Spinal cord (tissue), 10 donors: ENCODE measurements around the gene GRK3. TPM values are rescaled to one million over a fixed set of nuclear protein-coding genes. Genes with fewer than 3 reads are reported as not detected.

ENCODE experiments used
- DNase-seq, 6 donors: peaks; one replicate each; pipeline versions ENCODE4 v3.0.0 to v3.0.0-alpha.2; 2013 to 2015; ENCODE audit warnings: low spot score in 6 of 6, low read depth in 4 of 6
- H3K27ac ChIP-seq: one replicate; pipeline ENCODE4 v1.5.1; 2013; ENCODE audit warnings: low read depth, low read length, control low read depth
- H3K27me3 ChIP-seq: one replicate; pipeline ENCODE4 v1.6.1; 2013; ENCODE audit warnings: low read length; ENCODE audit not compliant: control insufficient read depth, insufficient read depth
- H3K36me3 ChIP-seq: one replicate; pipeline ENCODE4 v1.6.1; 2013; ENCODE audit warnings: low read length; ENCODE audit not compliant: control insufficient read depth, insufficient read depth
- H3K4me1 ChIP-seq: one replicate; pipeline ENCODE4 v1.6.1; 2013; ENCODE audit warnings: low read length; ENCODE audit not compliant: control insufficient read depth, insufficient read depth
- H3K4me3 ChIP-seq: one replicate; pipeline ENCODE4 v1.5.1; 2013; ENCODE audit warnings: low read depth, low read length, control low read depth
- H3K9me3 ChIP-seq: one replicate; pipeline ENCODE4 v1.6.1; 2013; ENCODE audit warnings: low read length; ENCODE audit not compliant: control insufficient read depth, insufficient read depth
- WGBS: methylation state at CpG from one replicate; pipeline ENCODE4 v1.1.5; 2013; ENCODE audit warnings: missing lambda C conversion rate; ENCODE audit not compliant: insufficient coverage; 5-methylcytosine and 5-hydroxymethylcytosine counted together
- polyA plus RNA-seq, 2 donors: library from polyadenylated mRNA; unstranded; fragments of 120-200 nt; gene quantifications; one replicate each; pipeline ENCODE4 v1.2.1, GENCODE V29; 2013; ENCODE audit not compliant: insufficient read length in 2 of 2
- total RNA-seq, 2 donors: library from RNA; depleted of rRNA in 1 of 2; stranded (reverse); fragments of 120-200 nt in 1 of 2; fragments of >200 nt in 1 of 2; gene quantifications; one replicate each; pipeline versions ENCODE4 v1.2.3 to v1.2.4, GENCODE V29; 2013 to 2014
- donor health status: healthy.

The GRK3 gene
- total and polyA plus RNA-seq, 4 donors = 13.6 to 33.7 (median 31.8) TPM

GRCh38 chr22:25742918-25743708, 178.6 kb downstream of the GRK3 start:
- 91% methylated on average over 5 of the region's 6 CpGs for WGBS
- H3K4me1 ChIP-seq = no peaks in the 10 kb centered on the region
- H3K27ac ChIP-seq = no peak overlapping the region
- no peak for DNase-seq
- H3K9me3 ChIP-seq = no peaks in the 10 kb centered on the region
- H3K27me3 ChIP-seq = peaks cover 1% of the 10 kb centered on the region
- H3K36me3 ChIP-seq = no peaks in the 10 kb centered on the region
- no peak overlapping the region for H3K4me3 ChIP-seq

GRCh38 chr22:25744694-25745093, 180.2 kb downstream of the GRK3 start:
- Histone ChIP-seq H3K27ac (no peak overlapping the region), H3K4me3 (no peak overlapping the region), H3K9me3 (no peaks in the 10 kb centered on the region), H3K27me3 (peaks cover 5% of the 10 kb centered on the region), H3K36me3 (no peaks in the 10 kb centered on the region), H3K4me1 (no peaks in the 10 kb centered on the region)
- no peak for DNase-seq
- no CpG with 5 or more reads among the region's 4 CpGs for WGBS

GRCh38 chr22:25745341-25746011, 181.0 kb downstream of the GRK3 start:
- 84% methylated on average over 6 of the region's 7 CpGs for WGBS
- H3K27me3 ChIP-seq = peaks cover 5% of the 10 kb centered on the region
- DNase-seq = no peak
- no peaks in the 10 kb centered on the region for H3K9me3 ChIP-seq
- H3K27ac ChIP-seq = no peak overlapping the region
- no peaks in the 10 kb centered on the region for H3K4me1 ChIP-seq
- no peak overlapping the region for H3K4me3 ChIP-seq
- no peaks in the 10 kb centered on the region for H3K36me3 ChIP-seq

GRCh38 chr22:25746012-25746373, 181.5 kb downstream of the GRK3 start:
- Histone ChIP-seq H3K27ac (no peak overlapping the region), H3K4me1 (no peaks in the 10 kb centered on the region), H3K27me3 (peaks cover 5% of the 10 kb centered on the region), H3K9me3 (no peaks in the 10 kb centered on the region), H3K4me3 (no peak overlapping the region), H3K36me3 (no peaks in the 10 kb centered on the region)
- WGBS = no CpG with 5 or more reads among the region's 1 CpG
- DNase-seq = no peak

GRCh38 chr22:25747245-25747944, 182.9 kb downstream of the GRK3 start:
- no peak overlapping the region for H3K27ac ChIP-seq
- 67% methylated on average over 8 of the region's 8 CpGs for WGBS
- DNase-seq = no peak
- peaks cover 7% of the 10 kb centered on the region for H3K27me3 ChIP-seq
- no peak overlapping the region for H3K4me3 ChIP-seq
- no peaks in the 10 kb centered on the region for H3K9me3 ChIP-seq
- H3K4me1 ChIP-seq = no peaks in the 10 kb centered on the region
- H3K36me3 ChIP-seq = no peaks in the 10 kb centered on the region

GRCh38 chr22:25748140-25748539, 183.7 kb downstream of the GRK3 start:
- no peaks in the 10 kb centered on the region for H3K9me3 ChIP-seq
- H3K36me3 ChIP-seq = no peaks in the 10 kb centered on the region
- WGBS = 97% methylated on average over 3 of the region's 5 CpGs
- no peaks in the 10 kb centered on the region for H3K4me1 ChIP-seq
- H3K4me3 ChIP-seq = no peak overlapping the region
- H3K27ac ChIP-seq = no peak overlapping the region
- H3K27me3 ChIP-seq = peaks cover 7% of the 10 kb centered on the region
- DNase-seq = no peak

- Histone ChIP-seq H3K4me1 (no peaks in the 10 kb centered on the region), H3K27me3 (peaks cover 7% of the 10 kb centered on the region), H3K4me3 (no peak overlapping the region), H3K9me3 (no peaks in the 10 kb centered on the region), H3K27ac (no peak overlapping the region), H3K36me3 (no peaks in the 10 kb centered on the region)
- WGBS = 80% methylated on average over 1 of the region's 2 CpGs
- DNase-seq = no peak
Measured at GRCh38 chr22:25748704-25749103, 184.2 kb downstream of the GRK3 start.

GRCh38 chr22:25749420-25750169, 185.1 kb downstream of the GRK3 start:
- H3K27me3 ChIP-seq = peaks cover 7% of the 10 kb centered on the region
- DNase-seq = no peak
- no peak overlapping the region for H3K27ac ChIP-seq
- 69% methylated on average over 6 of the region's 10 CpGs for WGBS
- no peaks in the 10 kb centered on the region for H3K9me3 ChIP-seq
- H3K36me3 ChIP-seq = no peaks in the 10 kb centered on the region
- no peaks in the 10 kb centered on the region for H3K4me1 ChIP-seq
- no peak overlapping the region for H3K4me3 ChIP-seq

- WGBS = 72% methylated on average over 5 of the region's 6 CpGs
- Histone ChIP-seq H3K27ac (no peak overlapping the region), H3K4me3 (no peak overlapping the region), H3K27me3 (peaks cover 7% of the 10 kb centered on the region), H3K4me1 (no peaks in the 10 kb centered on the region), H3K9me3 (no peaks in the 10 kb centered on the region), H3K36me3 (no peaks in the 10 kb centered on the region)
- no peak for DNase-seq
Measured at GRCh38 chr22:25750569-25751173, 186.2 kb downstream of the GRK3 start.
